ENCODE results near the gene UBA1. TPM values are rescaled to one million over a fixed set of nuclear protein-coding genes. Genes with fewer than 3 reads are reported as not detected.
A peak's percentile ranks its signal among the peaks of the same experiment; 100 is the strongest.

UBA1 gene
- total RNA-seq, 1 donor from 2014 or later = 170 TPM

DNA sequence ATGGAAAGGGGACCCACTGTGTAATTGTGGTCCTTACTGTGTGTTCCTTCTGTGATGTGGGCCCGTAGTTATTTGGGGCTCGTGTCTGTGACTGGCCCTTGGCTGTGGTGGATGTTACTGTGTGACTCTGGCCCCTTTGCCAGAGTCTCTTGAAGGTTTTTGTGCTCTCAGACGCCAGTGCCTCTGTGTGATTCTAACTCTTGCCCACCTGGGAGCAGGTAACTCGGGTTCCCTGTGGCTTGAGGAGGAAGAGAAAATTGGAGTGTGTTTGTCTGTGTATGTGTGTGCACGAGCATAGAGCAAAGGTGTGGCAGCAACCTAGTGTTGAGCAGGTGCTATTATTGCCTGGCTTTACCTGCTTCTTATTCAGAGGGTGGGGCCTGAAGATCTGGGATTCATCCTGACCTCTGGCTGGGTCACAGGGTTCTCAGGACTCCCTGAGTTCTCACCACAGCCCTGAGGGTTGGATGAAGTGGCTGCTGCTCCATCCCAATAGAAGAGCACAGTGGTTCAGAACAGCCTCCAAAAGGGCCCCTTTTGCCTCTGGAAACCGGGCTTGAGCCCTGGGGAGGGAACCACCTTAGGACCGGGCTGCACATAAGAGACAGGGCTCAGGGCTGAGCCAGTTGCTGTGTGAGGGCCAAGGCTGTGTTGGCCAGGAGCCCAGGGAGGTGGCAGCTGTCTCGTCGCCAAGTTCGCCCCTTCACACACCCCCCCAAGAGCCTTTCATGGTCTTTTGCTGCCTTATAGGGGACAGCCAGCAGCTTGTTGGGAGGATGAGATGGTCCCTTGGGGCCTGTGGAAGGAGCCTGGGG, 47.3 kb upstream of the UBA1 start:
- H3K27me3 ChIP-seq (ENCODE audit: control insufficient read depth, insufficient read depth, low read length) = no peaks in the 10 kb centered on the region
- no peaks in the 10 kb centered on the region for H3K36me3 ChIP-seq (ENCODE audit: control insufficient read depth, insufficient read depth, low read length)
- TF ChIP-seq, protein P1, sequence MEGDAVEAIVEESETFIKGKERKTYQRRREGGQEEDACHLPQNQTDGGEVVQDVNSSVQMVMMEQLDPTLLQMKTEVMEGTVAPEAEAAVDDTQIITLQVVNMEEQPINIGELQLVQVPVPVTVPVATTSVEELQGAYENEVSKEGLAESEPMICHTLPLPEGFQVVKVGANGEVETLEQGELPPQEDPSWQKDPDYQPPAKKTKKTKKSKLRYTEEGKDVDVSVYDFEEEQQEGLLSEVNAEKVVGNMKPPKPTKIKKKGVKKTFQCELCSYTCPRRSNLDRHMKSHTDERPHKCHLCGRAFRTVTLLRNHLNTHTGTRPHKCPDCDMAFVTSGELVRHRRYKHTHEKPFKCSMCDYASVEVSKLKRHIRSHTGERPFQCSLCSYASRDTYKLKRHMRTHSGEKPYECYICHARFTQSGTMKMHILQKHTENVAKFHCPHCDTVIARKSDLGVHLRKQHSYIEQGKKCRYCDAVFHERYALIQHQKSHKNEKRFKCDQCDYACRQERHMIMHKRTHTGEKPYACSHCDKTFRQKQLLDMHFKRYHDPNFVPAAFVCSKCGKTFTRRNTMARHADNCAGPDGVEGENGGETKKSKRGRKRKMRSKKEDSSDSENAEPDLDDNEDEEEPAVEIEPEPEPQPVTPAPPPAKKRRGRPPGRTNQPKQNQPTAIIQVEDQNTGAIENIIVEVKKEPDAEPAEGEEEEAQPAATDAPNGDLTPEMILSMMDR (IDR thresholded peaks at IDR 0.05; ENCODE audit: insufficient read depth, low read length, poor library complexity, severe bottlenecking) = no peak
- DNase-seq (ENCODE audit: low read depth) = no peak
- peak overlapping the region; percentile 83 for H3K4me3 ChIP-seq (ENCODE audit: low read depth, low read length)

DNA sequence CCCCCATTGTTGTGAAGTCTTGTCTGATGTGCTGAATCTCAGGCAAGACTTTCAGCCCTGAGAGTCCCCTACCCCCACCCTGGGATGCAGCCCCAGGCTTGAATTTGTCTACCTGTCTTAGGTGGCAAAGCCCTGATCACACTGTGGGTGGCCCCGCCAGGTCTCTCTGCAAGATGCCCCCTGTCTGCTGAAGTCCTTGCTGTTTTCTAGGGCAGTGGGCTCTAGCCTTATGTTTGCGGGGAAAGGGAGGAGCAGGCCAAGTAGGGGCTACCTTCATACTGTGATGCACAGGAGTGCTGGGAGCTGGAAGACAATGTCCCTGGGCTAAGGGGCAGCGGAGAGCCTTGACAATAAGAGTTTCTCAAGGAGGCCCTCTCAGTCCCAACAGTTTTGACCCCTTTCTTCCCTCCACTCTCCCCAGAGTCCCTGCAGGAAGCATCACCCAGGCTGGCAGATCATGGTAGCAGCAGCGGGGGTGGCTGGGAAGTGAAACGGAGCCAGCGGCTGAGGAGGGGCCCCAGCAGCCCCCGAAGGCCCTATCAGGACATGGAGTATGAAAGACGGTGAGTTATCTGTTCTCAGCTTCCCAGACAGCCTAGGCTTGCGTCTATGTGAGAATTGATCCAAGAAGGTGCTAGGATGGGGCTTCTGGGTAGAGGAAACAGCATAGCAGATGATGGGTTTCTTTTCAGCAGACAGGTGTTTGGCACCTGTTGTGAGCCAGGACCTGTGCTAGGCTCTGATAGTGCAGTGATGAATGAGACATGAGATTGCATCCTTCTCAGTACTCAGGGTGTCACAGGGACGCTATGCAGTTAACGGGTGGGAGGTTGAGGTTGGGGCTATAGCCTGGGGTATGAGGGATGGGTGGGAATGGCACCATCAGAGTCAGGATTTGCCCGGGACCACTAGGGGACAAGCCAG, 46.4 kb upstream of the UBA1 start:
- H3K36me3 ChIP-seq (ENCODE audit: control insufficient read depth, insufficient read depth, low read length) = no peaks in the 10 kb centered on the region
- DNase-seq (ENCODE audit: low read depth) = no peak
- TF ChIP-seq, protein P1 (IDR thresholded peaks at IDR 0.05; ENCODE audit: insufficient read depth, low read length, poor library complexity, severe bottlenecking) = no peak
- H3K27me3 ChIP-seq (ENCODE audit: control insufficient read depth, insufficient read depth, low read length) = no peaks in the 10 kb centered on the region
- no peak overlapping the region for H3K4me3 ChIP-seq (ENCODE audit: low read depth, low read length)

DNA sequence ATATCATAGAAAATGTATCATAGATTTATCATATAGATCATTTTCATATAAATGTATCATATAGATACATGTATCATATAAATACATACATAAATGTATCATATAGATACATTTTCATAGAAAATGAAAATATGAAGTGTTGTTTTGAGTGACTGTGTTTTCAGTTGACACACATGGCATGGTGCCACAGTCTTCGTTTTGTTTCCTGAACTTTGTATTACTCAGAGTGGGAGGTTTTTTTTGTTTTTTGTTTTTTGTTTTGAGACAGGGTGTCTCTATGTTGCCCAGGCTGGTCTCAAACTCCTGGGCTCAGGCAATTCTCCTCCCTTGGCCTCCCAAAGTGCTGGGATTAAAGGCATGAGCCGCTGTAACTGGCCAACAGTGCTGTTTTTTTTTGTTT, 44.7 kb upstream of the UBA1 start:
- no peak overlapping the region for H3K4me3 ChIP-seq (ENCODE audit: low read depth, low read length)
- DNase-seq (ENCODE audit: low read depth) = no peak
- TF ChIP-seq, protein P1 (IDR thresholded peaks at IDR 0.05; ENCODE audit: insufficient read depth, low read length, poor library complexity, severe bottlenecking) = no peak

DNA sequence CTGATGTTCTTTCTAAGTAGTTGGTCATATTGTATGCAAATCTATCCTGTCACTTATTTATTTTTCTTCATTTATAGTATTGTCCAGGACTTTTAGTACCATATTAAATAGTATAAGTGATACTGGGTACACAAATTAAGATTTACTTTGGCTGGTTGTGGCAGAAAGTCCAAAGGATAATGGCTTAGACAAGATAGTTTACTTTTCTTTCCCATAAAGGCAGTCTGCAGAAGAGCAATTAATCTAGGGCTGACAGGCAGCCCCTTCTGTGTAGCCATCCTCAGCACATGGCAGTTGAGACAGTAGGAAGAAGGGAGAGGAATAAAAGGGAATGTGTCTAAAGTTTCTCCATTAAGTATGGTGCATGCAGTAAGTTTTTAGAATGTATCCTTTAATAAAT, 42.2 kb upstream of the UBA1 start:
- DNase-seq (ENCODE audit: low read depth) = no peak
- Histone ChIP-seq H3K36me3 (ENCODE audit: control insufficient read depth, insufficient read depth, low read length) (no peaks in the 10 kb centered on the region), H3K4me3 (ENCODE audit: low read depth, low read length) (no peak overlapping the region), H3K27me3 (ENCODE audit: control insufficient read depth, insufficient read depth, low read length) (no peaks in the 10 kb centered on the region)
- TF ChIP-seq, protein P1 (IDR thresholded peaks at IDR 0.05; ENCODE audit: insufficient read depth, low read length, poor library complexity, severe bottlenecking) = no peak

More for the DNA sequence above, 44.7 kb upstream of the UBA1 start:
- Histone ChIP-seq H3K27me3 (ENCODE audit: control insufficient read depth, insufficient read depth, low read length) (no peaks in the 10 kb centered on the region), H3K36me3 (ENCODE audit: control insufficient read depth, insufficient read depth, low read length) (no peaks in the 10 kb centered on the region)

DNA sequence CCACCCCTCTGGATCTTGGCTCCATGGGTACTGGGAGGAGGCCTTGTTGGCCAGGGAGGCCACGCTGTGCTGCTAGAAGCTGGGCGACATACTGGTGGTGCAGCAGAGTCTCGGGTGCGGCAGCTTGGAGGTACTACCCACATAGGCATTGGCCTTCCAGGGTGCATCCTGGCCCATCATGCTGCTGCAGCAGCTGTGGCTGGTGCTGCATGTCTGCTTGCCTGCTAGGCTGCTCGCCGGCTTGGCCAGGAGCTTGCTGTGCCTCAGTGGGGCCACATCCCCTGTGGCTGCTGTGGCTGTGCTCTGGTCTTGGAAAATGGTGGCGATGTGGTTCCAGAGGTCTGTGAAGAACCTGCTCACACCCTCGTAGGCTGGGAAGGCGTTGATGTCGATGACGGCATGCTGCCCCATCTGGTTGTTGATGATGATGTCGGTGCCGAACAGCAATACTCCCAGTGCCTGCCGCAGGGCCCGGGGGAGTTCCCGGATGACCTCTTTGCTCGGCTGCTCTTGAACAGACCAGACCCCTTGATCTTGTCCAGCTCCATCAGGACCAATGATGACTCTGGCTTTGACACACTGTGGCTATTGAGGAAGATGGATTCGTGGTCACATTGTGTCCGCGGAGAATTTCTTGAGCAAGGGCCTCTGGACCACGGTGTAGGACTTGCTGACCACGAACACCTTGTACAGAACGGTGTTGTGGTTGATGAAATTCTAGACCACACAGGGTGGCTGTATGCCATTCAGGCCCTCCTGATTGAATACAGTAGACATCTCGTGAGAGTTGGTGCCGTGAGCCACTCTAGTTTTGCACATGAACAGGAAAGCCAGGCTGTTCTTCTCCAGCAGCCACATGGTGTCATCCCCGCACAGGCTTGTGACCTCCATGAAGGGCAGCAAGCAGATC, 36.8 kb upstream of the UBA1 start:
- H3K36me3 ChIP-seq (ENCODE audit: control insufficient read depth, insufficient read depth, low read length) = no peaks in the 10 kb centered on the region
- TF ChIP-seq, protein P1 (IDR thresholded peaks at IDR 0.05; ENCODE audit: insufficient read depth, low read length, poor library complexity, severe bottlenecking) = no peak
- DNase-seq (ENCODE audit: low read depth) = no peak
- no peak overlapping the region for H3K4me3 ChIP-seq (ENCODE audit: low read depth, low read length)
- H3K27me3 ChIP-seq (ENCODE audit: control insufficient read depth, insufficient read depth, low read length) = no peaks in the 10 kb centered on the region
